ENCODE data around the gene MFSD6. TPM values are rescaled to one million over a fixed set of nuclear protein-coding genes. Genes with fewer than 3 reads are reported as not detected.

MFSD6 gene
- polyA plus RNA-seq, 2 of the 4 experiments (the other 2 are of a cell fraction): 14.3 to 41.3 TPM

GRCh38 chr2:190477661-190478454, 69.7 kb downstream of the MFSD6 start:
- ATAC-seq: peak in 1 of 2 experiments; percentile 48; a peak in 4 of 6 replicates
- WGBS (ENCODE audit: missing lambda C conversion rate): 84% methylated on average over 4 of the region's 4 CpGs
- TF ChIP-seq CTCF (IDR thresholded peaks at IDR 0.05) (no peak), HOXB5 (CRISPR knock-in tag; IDR thresholded peaks at IDR 0.05) (no peak)
- Histone ChIP-seq H3K4me3 (no peak overlapping the region), H3K27ac (no peak overlapping the region), H3K4me1 (peaks cover 3% of the 10 kb centered on the region; the same call in 1 of the 3 replicates), H3K4me2 (no peak overlapping the region), H3K9me3 (no peaks in the 10 kb centered on the region)
- DNase-seq (ENCODE audit: low read depth in 1 of 2, low spot score in 1 of 2): no peak
- POLR2A ChIA-PET: no interaction called here
- CTCF ChIA-PET: no interaction called here
- FAIRE-seq: no peak

- TF ChIP-seq NR3C1 (IDR thresholded peaks at IDR 0.05) (no peak), REST (IDR thresholded peaks at IDR 0.05) (no peak)
- ATAC-seq (no peak), FAIRE-seq (no peak), DNase-seq (ENCODE audit: low read depth in 1 of 2, low spot score in 1 of 2) (no peak)
- ChIA-PET POLR2A (no interaction called here), CTCF (no interaction called here)
- H3K4me2 ChIP-seq: no peak overlapping the region
- WGBS (ENCODE audit: missing lambda C conversion rate): 85% methylated on average over 3 of the region's 3 CpGs
- H3K4me1 ChIP-seq: peaks cover 3% of the 10 kb centered on the region; the same call in 1 of the 3 replicates
- H3K9me3 ChIP-seq: no peaks in the 10 kb centered on the region
- no peak overlapping the region for H3K4me3 ChIP-seq
- no peak overlapping the region for H3K27ac ChIP-seq
These were observed 70.5 kb downstream of the MFSD6 start for GRCh38 chr2:190478572-190479195.

- H3K27ac ChIP-seq: no peak overlapping the region
- no peaks in the 10 kb centered on the region for H3K9me3 ChIP-seq
- FAIRE-seq (no peak), ATAC-seq (peak in 1 of 2 experiments; percentile 31; a peak in 1 of 6 replicates), DNase-seq (ENCODE audit: low read depth in 1 of 2, low spot score in 1 of 2) (no peak)
- H3K4me2 ChIP-seq: no peak overlapping the region
- H3K4me3 ChIP-seq: no peak overlapping the region
- CTCF ChIA-PET: interaction anchor here (1.3 kb wide), 1 partner anchor 75 kb away, joined by 4 read pairs; no protein-coding TSS in a partner anchor
- WGBS (ENCODE audit: missing lambda C conversion rate): 83% methylated on average over 2 of the region's 2 CpGs
- peaks cover 3% of the 10 kb centered on the region; the same call in 1 of the 3 replicates for H3K4me1 ChIP-seq
- POLR2A ChIA-PET: no interaction called here
- TF ChIP-seq PBX3 (IDR thresholded peaks at IDR 0.05) (no peak), HDAC2 (IDR thresholded peaks at IDR 0.05) (no peak), ZNF302 (CRISPR knock-in tag; IDR thresholded peaks at IDR 0.05) (no peak), FOSB (CRISPR knock-in tag; IDR thresholded peaks at IDR 0.05) (no peak), JUNB (IDR thresholded peaks at IDR 0.05) (no peak), SREBF2 (IDR thresholded peaks at IDR 0.05) (no peak), TP53 (CRISPR knock-in tag; IDR thresholded peaks at IDR 0.05) (no peak), ZSCAN20 (CRISPR knock-in tag; IDR thresholded peaks at IDR 0.05) (no peak), MAZ (IDR thresholded peaks at IDR 0.05; ENCODE audit: borderline replicate concordance, low read depth, low read length) (no peak), GATA3 (IDR thresholded peaks at IDR 0.05; ENCODE audit: borderline replicate concordance) (no peak)
These were observed 73.2 kb downstream of the MFSD6 start for GRCh38 chr2:190481339-190481738.
